Hepatocyte (in vitro differentiated cells): ENCODE results near the gene C12orf43. TPM values are rescaled to one million over a fixed set of nuclear protein-coding genes. Genes with fewer than 3 reads are reported as not detected.

Experiments used
- DNase-seq: peaks from one replicate; pipeline ENCODE4 v3.0.0-alpha.2; 2016; ENCODE audit warnings: low spot score
- H2AFZ ChIP-seq: fragments of 200-600 bp; sonication (generic); 2 replicates; pipeline ENCODE4 v1.6.0; 2016; ENCODE audit warnings: antibody characterized with exemption, mild to moderate bottlenecking
- H3K27ac ChIP-seq: fragments of 200-600 bp; sonication (generic); 2 replicates; pipeline ENCODE4 v1.5.1; 2016; ENCODE audit warnings: mild to moderate bottlenecking
- H3K27me3 ChIP-seq: fragments of 200-600 bp; sonication (generic); 2 replicates; pipeline ENCODE4 v1.6.1; 2016
- H3K36me3 ChIP-seq: fragments of 200-600 bp; sonication (generic); replicated peaks from 2 replicates; pipeline ENCODE4 v1.5.1; 2016; ENCODE audit warnings: low read depth; ENCODE audit not compliant: insufficient read depth
- H3K4me1 ChIP-seq: fragments of 200-600 bp; sonication (generic); 2 replicates; pipeline ENCODE4 v1.5.1; 2016; ENCODE audit warnings: mild to moderate bottlenecking, moderate library complexity; ENCODE audit not compliant: insufficient read depth
- H3K4me2 ChIP-seq: fragments of 200-600 bp; sonication (generic); 2 replicates; pipeline ENCODE4 v1.6.0; 2016
- H3K4me3 ChIP-seq: fragments of 200-600 bp; sonication (generic); 2 replicates; pipeline ENCODE4 v1.5.1; 2016; ENCODE audit warnings: mild to moderate bottlenecking
- H3K79me2 ChIP-seq: fragments of 200-600 bp; sonication (generic); 2 replicates; pipeline ENCODE4 v1.6.0; 2017; ENCODE audit warnings: mild to moderate bottlenecking
- H3K9me2 ChIP-seq: fragments of 200-600 bp; sonication (generic); replicated peaks from 2 replicates; pipeline ENCODE4 v1.6.0; 2017; ENCODE audit warnings: mild to moderate bottlenecking; ENCODE audit not compliant: insufficient read depth
- H3K9me3 ChIP-seq: fragments of 200-600 bp; sonication (generic); 2 replicates; pipeline ENCODE4 v1.5.1; 2016; ENCODE audit warnings: low read depth, mild to moderate bottlenecking
- H4K20me1 ChIP-seq: fragments of 200-600 bp; sonication (generic); 2 replicates; pipeline ENCODE4 v1.6.0; 2016; ENCODE audit warnings: mild to moderate bottlenecking; ENCODE audit not compliant: insufficient read depth, poor library complexity, severe bottlenecking
- CTCF ChIP-seq: fragments of 200-600 bp; sonication (generic); IDR thresholded peaks from 2 replicates; pipeline ENCODE4 v1.5.1; 2016; ENCODE audit warnings: antibody characterized with exemption, mild to moderate bottlenecking; ENCODE audit not compliant: poor library complexity
- EZH2 ChIP-seq: fragments of 200-600 bp; sonication (generic); IDR thresholded peaks from 2 replicates; pipeline ENCODE4 v1.6.1; 2016; ENCODE audit warnings: antibody characterized with exemption, mild to moderate bottlenecking, borderline replicate concordance
- EZH2phosphoT487 ChIP-seq: fragments of 200-600 bp; sonication (generic); IDR thresholded peaks from one replicate; pipeline ENCODE4 v1.6.1; 2018; ENCODE audit warnings: antibody characterized with exemption, mild to moderate bottlenecking, low read depth, moderate library complexity; ENCODE audit not compliant: unreplicated experiment, severe bottlenecking
- WGBS: methylation state at CpG from one replicate; pipeline ENCODE4 v1.1.6; 2016; ENCODE audit warnings: low lambda C conversion rate; ENCODE audit errors: missing lambda C conversion rate; 5-methylcytosine and 5-hydroxymethylcytosine counted together
- polyA plus RNA-seq: library from polyadenylated mRNA; unstranded; fragments of >200 nt; fragmentation: Nextera tagmentation; extraction: Ambion mirVana; gene quantifications from 2 replicates; pipeline ENCODE4 v1.2.1, GENCODE V29; 2016
- total RNA-seq: library from RNA; depleted of rRNA; stranded (reverse); fragments of >200 nt; gene quantifications from 2 replicates; pipeline ENCODE4 v1.2.3, GENCODE V29; 2014

C12orf43 gene
- total and polyA plus RNA-seq, 2 experiments from 2014 or later = 11.3 to 11.8 TPM

DNA sequence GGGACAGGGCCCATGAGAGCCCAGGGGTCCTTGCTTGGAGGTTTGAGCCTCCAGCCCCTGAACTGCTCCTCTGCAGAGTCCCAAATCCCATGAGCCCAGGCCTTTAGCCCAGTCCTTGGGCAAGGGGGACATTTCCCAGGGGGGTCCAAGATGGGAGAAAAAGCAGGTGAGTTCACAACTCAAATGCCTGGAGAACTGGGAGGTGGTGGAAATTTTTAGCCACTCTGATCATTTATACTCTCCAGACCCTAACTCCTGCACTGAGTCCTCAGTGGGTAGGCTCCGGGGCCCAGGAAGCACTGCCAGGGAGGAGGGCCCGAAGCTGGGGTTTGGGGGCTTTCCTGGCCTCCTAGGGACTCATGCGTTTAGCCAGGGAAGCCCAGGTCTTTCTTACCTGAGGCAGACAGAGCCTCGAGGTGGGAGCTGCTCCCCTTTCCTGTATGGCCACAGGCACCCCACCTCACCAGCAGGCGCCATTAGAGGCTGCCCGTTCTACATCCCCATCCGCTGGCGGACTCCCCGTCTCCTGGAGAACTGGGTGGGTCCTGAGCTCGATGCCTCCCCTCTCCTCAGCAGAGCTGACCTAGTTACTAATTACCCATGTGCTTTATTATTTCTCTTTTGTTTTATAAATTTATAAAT is 36.9 kb downstream of the C12orf43 start:
- Histone ChIP-seq H3K4me2 (peak overlapping the region; percentile 86), H3K36me3 (no peaks in the 10 kb centered on the region)
- DNase-seq = no peak

GRCh38 chr12:120978296-120979219 is 37.7 kb downstream of the C12orf43 start, which contains the start of gene HNF1A:
HNF1A (plus strand) TSS chr12:120978543; CDS start chr12:120978769, 226 bp downstream.
- H3K79me2 ChIP-seq = peaks cover 51% of the 10 kb centered on the region
- no peaks in the 10 kb centered on the region for H4K20me1 ChIP-seq
- H3K4me1 ChIP-seq = peaks cover 5% of the 10 kb centered on the region
- TF ChIP-seq EZH2phosphoT487 = no peak
- TF ChIP-seq EZH2 = no peak
- no peak for TF ChIP-seq CTCF
- DNase-seq = peak; percentile 81
- H3K27me3 ChIP-seq = no peaks in the 10 kb centered on the region
- H3K9me2 ChIP-seq = no peaks in the 10 kb centered on the region
- WGBS = 59% methylated on average over 34 of the region's 40 CpGs
- H3K4me2 ChIP-seq = peak within 1 kb of the TSS; percentile 86
- no peaks in the 10 kb centered on the region for H3K36me3 ChIP-seq
- peak within 1 kb of the TSS; percentile 54 for H3K4me3 ChIP-seq
- no peak within 1 kb of the TSS for H2AFZ ChIP-seq
- peak within 1 kb of the TSS; percentile 99 for H3K27ac ChIP-seq
- no peaks in the 10 kb centered on the region for H3K9me3 ChIP-seq

More for the DNA sequence above, 36.9 kb downstream of the C12orf43 start:
- H3K9me3 ChIP-seq = no peaks in the 10 kb centered on the region
- H3K4me3 ChIP-seq = peak overlapping the region; percentile 54
- H2AFZ ChIP-seq = no peak overlapping the region
- TF ChIP-seq EZH2 (no peak), CTCF (no peak), EZH2phosphoT487 (no peak)
- peaks cover 51% of the 10 kb centered on the region for H3K79me2 ChIP-seq
- H3K9me2 ChIP-seq = no peaks in the 10 kb centered on the region
- no peaks in the 10 kb centered on the region for H3K27me3 ChIP-seq
- H3K27ac ChIP-seq = peak overlapping the region; percentile 99
- peaks cover 12% of the 10 kb centered on the region for H3K4me1 ChIP-seq
- H4K20me1 ChIP-seq = no peaks in the 10 kb centered on the region
- 58% methylated on average over 10 of the region's 10 CpGs for WGBS

- TF ChIP-seq CTCF (no peak), EZH2 (no peak), EZH2phosphoT487 (no peak)
- Histone ChIP-seq H3K4me3 (peak overlapping the region; percentile 21), H4K20me1 (peaks cover 5% of the 10 kb centered on the region), H2AFZ (no peak overlapping the region), H3K4me1 (peaks cover 3% of the 10 kb centered on the region), H3K9me2 (no peaks in the 10 kb centered on the region), H3K36me3 (no peaks in the 10 kb centered on the region), H3K27me3 (no peaks in the 10 kb centered on the region), H3K4me2 (peak overlapping the region; percentile 86), H3K79me2 (peaks cover 45% of the 10 kb centered on the region), H3K27ac (peak overlapping the region; percentile 99), H3K9me3 (no peaks in the 10 kb centered on the region)
- WGBS = 72% methylated on average over 14 of the region's 14 CpGs
- no peak for DNase-seq
These were observed 38.6 kb downstream of the C12orf43 start for GRCh38 chr12:120977531-120978295.
